Left lung (tissue), 14 donors: ENCODE measurements around the gene PPP1R9B. TPM values are rescaled to one million over a fixed set of nuclear protein-coding genes. Genes with fewer than 3 reads are reported as not detected.

Source experiments
- ATAC-seq: fragments of 200-7000 bp; cut with Tn5 transposase; one replicate; pipeline ENCODE4 v1.9.1; 2020; ENCODE audit warnings: moderate library complexity
- DNase-seq, 4 donors: peaks; one replicate each; pipeline ENCODE4 v3.0.0-alpha.2; 2013 to 2020
- H3K27ac ChIP-seq, 2 donors: fragments of 200-600 bp; sonication (generic) in 1 of 2; one replicate each; pipeline versions ENCODE4 v1.5.0 to v1.8.0; 2020 to 2021
- H3K27me3 ChIP-seq, 2 donors: fragments of 200-600 bp; sonication (generic) in 1 of 2; one replicate each; pipeline versions ENCODE4 v1.5.0 to v1.8.0; 2020 to 2021
- H3K36me3 ChIP-seq, 2 donors: fragments of 200-600 bp; sonication (generic) in 1 of 2; one replicate each; pipeline versions ENCODE4 v1.5.0 to v1.8.0; 2020 to 2021
- H3K4me1 ChIP-seq, 2 donors: fragments of 200-600 bp; one replicate each; pipeline ENCODE4 v1.8.0; 2021
- H3K4me3 ChIP-seq, 2 donors: fragments of 200-600 bp; sonication (generic) in 1 of 2; one replicate each; pipeline versions ENCODE4 v1.5.0 to v1.8.0; 2020 to 2021; ENCODE audit warnings: mild to moderate bottlenecking in 1 of 2
- H3K9me3 ChIP-seq, 2 donors: fragments of 200-600 bp; sonication (generic) in 1 of 2; one replicate each; pipeline versions ENCODE4 v1.5.0 to v1.8.0; 2020 to 2021
- intact Hi-C, 2 donors: fragments of 100-400 bp; cut with DNase I; formaldehyde crosslinking; loops; one replicate each; pipeline versions ENCODE4 v1.11.2 to v1.14.2; 2022
- long read RNA-seq, 12 donors: library from polyadenylated mRNA in 2 of 12; unstranded in 2 of 12; transcript quantifications; one replicate each; pipeline ENCODE4 v2.0.0 and lab custom pipeline, GENCODE V29; 2019 to 2026
- polyA plus RNA-seq, 6 donors: library from polyadenylated mRNA; unstranded; fragments of 120-200 nt; gene quantifications; one replicate each; pipeline ENCODE4 v1.2.1, GENCODE V29; 2013; ENCODE audit not compliant: insufficient read length in 6 of 6
- total RNA-seq, 2 donors: library from RNA; stranded (reverse); fragmentation: NEBNext Ultra II Directional; extraction: Animal tissue kit (Norgen Biotek cat#: 25700); gene quantifications; one replicate each; pipeline ENCODE4 v1.2.1, GENCODE V29; 2021
- TF ChIP-seq, protein P1 (sequence below), 2 donors: fragments of 200-600 bp; sonication (generic) in 1 of 2; IDR thresholded peaks; one replicate each; pipeline versions ENCODE4 v1.5.0 to v1.8.0; 2021; ENCODE audit warnings: antibody characterized with exemption in 2 of 2
- donor health status: DM: no; HTN: yes; CAD: no.
- donor health status: DM: no; HTN: no; CAD: no.

Gene PPP1R9B, protein sequence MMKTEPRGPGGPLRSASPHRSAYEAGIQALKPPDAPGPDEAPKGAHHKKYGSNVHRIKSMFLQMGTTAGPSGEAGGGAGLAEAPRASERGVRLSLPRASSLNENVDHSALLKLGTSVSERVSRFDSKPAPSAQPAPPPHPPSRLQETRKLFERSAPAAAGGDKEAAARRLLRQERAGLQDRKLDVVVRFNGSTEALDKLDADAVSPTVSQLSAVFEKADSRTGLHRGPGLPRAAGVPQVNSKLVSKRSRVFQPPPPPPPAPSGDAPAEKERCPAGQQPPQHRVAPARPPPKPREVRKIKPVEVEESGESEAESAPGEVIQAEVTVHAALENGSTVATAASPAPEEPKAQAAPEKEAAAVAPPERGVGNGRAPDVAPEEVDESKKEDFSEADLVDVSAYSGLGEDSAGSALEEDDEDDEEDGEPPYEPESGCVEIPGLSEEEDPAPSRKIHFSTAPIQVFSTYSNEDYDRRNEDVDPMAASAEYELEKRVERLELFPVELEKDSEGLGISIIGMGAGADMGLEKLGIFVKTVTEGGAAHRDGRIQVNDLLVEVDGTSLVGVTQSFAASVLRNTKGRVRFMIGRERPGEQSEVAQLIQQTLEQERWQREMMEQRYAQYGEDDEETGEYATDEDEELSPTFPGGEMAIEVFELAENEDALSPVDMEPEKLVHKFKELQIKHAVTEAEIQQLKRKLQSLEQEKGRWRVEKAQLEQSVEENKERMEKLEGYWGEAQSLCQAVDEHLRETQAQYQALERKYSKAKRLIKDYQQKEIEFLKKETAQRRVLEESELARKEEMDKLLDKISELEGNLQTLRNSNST
- total RNA-seq (10 to 100 TPM; 67.4 to 86.6 TPM), polyA plus RNA-seq (10 to 100 TPM; 53.4 to 68.9 (median 61.5) TPM)
- long read RNA-seq, donor 1, full-length matches to known transcripts = 2 of 2 reads
- long read RNA-seq, donor 1, partial matches to known transcripts = 0 of 2 reads
- long read RNA-seq, donor 1, other reads (novel, unspliced or antisense) = 0 of 2 reads
- long read RNA-seq, donor 2, full-length matches to known transcripts = 2 of 2 reads
- long read RNA-seq, donor 2, partial matches to known transcripts = 0 of 2 reads
- long read RNA-seq, donor 2, other reads (novel, unspliced or antisense) = 0 of 2 reads
- long read RNA-seq, donor 3 = 0 reads
- long read RNA-seq, donor 4, partial matches to known transcripts = 0 of 2 reads
- long read RNA-seq, donor 4, other reads (novel, unspliced or antisense) = 2 of 2 reads
- long read RNA-seq, donor 5, full-length matches to known transcripts = 2 of 2 reads
- long read RNA-seq, donor 5, partial matches to known transcripts = 0 of 2 reads
- long read RNA-seq, donor 5, other reads (novel, unspliced or antisense) = 0 of 2 reads
- long read RNA-seq, donor 6, full-length matches to known transcripts = 4 of 4 reads
- long read RNA-seq, donor 6, partial matches to known transcripts = 0 of 4 reads
- long read RNA-seq, donor 6, other reads (novel, unspliced or antisense) = 0 of 4 reads
- long read RNA-seq, donor 7, full-length matches to known transcripts = 2 of 2 reads
- long read RNA-seq, donor 7, partial matches to known transcripts = 0 of 2 reads
- long read RNA-seq, donor 7, other reads (novel, unspliced or antisense) = 0 of 2 reads
- long read RNA-seq, donor 8, full-length matches to known transcripts = 1 of 1 reads
- long read RNA-seq, donor 8, partial matches to known transcripts = 0 of 1 reads
- long read RNA-seq, donor 8, other reads (novel, unspliced or antisense) = 0 of 1 reads
- long read RNA-seq, donor 9 = 0 reads
- long read RNA-seq, donor 10, partial matches to known transcripts = 0 of 1 reads
- long read RNA-seq, donor 10, other reads (novel, unspliced or antisense) = 1 of 1 reads
- long read RNA-seq, donor 11 = 0 reads
- long read RNA-seq, donor 12, full-length matches to known transcripts = 2 of 2 reads
- long read RNA-seq, donor 12, partial matches to known transcripts = 0 of 2 reads
- long read RNA-seq, donor 12, other reads (novel, unspliced or antisense) = 0 of 2 reads

GRCh38 chr17:50150354-50151040, at the start of gene PPP1R9B:
TSS of gene PPP1R9B (minus strand) at chr17:50150677. CDS start at chr17:50150513, 164 bp downstream.
- H3K27me3 ChIP-seq = no peaks in the 10 kb centered on the region
- intact Hi-C loops = no loop called here
- H3K4me3 ChIP-seq = peak within 1 kb of the TSS; percentile 98
- H3K9me3 ChIP-seq = no peaks in the 10 kb centered on the region
- no peak for ATAC-seq
- TF ChIP-seq, protein P1, sequence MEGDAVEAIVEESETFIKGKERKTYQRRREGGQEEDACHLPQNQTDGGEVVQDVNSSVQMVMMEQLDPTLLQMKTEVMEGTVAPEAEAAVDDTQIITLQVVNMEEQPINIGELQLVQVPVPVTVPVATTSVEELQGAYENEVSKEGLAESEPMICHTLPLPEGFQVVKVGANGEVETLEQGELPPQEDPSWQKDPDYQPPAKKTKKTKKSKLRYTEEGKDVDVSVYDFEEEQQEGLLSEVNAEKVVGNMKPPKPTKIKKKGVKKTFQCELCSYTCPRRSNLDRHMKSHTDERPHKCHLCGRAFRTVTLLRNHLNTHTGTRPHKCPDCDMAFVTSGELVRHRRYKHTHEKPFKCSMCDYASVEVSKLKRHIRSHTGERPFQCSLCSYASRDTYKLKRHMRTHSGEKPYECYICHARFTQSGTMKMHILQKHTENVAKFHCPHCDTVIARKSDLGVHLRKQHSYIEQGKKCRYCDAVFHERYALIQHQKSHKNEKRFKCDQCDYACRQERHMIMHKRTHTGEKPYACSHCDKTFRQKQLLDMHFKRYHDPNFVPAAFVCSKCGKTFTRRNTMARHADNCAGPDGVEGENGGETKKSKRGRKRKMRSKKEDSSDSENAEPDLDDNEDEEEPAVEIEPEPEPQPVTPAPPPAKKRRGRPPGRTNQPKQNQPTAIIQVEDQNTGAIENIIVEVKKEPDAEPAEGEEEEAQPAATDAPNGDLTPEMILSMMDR (IDR thresholded peaks at IDR 0.05) = no peak
- no peak for DNase-seq
- peak within 1 kb of the TSS; percentile 89 to 92 for H3K27ac ChIP-seq
- peaks cover 23 to 72% of the 10 kb centered on the region in 2 donors for H3K4me1 ChIP-seq
- H3K36me3 ChIP-seq = no peaks in the 10 kb centered on the region

DNA sequence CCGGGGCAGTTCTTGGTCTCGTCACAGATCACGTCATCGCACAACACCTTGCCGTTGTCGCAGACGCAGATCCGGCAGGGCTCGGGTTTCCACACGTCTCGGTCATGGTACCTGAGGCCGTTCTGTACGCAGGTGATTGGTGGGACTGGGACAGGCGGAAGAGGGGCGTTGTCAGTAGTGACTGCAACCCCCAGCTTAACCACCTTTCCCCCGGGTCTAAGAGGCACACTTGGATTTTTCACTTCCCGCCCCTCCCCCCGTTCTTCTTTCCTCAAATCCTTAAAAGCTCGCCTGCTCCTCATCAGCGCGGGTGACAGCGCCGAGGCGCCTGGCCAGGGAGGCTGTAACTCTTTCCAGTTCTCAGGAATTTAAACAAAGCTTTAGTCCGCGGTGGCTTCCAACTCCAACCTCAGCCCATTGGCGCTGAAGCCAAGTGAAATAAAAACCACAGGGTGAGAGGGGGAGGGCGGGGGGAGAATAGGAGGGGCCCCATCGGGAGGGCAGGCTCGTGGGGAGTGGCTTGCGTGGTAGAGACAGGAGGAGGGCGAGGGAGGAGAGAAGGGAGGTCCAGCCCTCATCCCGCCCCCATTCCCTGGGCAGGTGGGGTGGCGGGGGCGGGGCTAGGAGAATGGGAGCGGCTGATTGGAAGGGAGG, 49.5 kb upstream of the PPP1R9B start:
- Histone ChIP-seq H3K4me1 (peaks cover 0 to 29% of the 10 kb centered on the region in 2 donors), H3K4me3 (peak overlapping the region; percentile 43 to 49), H3K27ac (peak overlapping the region; percentile 65 to 88), H3K27me3 (peaks cover 7 to 56% of the 10 kb centered on the region in 2 donors), H3K36me3 (peaks cover 0 to 16% of the 10 kb centered on the region in 2 donors), H3K9me3 (no peaks in the 10 kb centered on the region)
- TF ChIP-seq, protein P1 (IDR thresholded peaks at IDR 0.05) = no peak
- ATAC-seq (peak; percentile 89), DNase-seq (peak; percentile 89 to 98 (median 94))
- intact Hi-C loops = loop anchor here (5.0 kb wide), 1 partner anchor 77 kb away; no protein-coding TSS in a partner anchor

DNA sequence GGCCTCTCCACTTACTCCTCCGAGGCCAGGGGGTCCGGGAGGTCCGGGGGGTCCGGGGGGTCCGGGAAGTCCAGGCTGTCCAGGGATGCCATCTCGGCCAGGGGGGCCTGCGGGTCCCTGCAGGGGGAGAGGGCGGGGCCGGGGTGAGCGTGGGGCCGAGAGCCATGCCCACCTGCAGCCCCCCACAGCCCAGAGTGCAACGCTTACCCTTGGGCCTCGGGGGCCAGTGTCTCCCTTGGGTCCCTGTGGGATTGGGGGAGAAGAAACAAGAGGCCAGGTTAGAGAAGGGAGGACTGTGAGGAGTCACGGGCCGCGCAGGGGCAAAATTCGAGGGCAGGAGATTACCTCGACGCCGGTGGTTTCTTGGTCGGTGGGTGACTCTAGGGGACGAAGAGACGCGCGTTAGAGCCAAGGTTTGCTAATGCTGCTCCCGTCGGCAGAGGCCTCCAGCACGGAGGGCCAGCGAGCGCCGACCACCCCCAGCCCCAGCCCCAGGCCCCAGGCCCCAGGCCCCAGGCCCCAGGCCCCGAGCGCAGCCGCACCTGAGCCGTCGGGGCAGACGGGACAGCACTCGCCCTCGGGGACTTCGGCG, 48.8 kb upstream of the PPP1R9B start:
- Histone ChIP-seq H3K9me3 (no peaks in the 10 kb centered on the region), H3K36me3 (peaks cover 0 to 18% of the 10 kb centered on the region in 2 donors), H3K27ac (peak overlapping the region; percentile 20 to 88), H3K4me1 (peaks cover 0 to 29% of the 10 kb centered on the region in 2 donors), H3K27me3 (peaks cover 7 to 53% of the 10 kb centered on the region in 2 donors), H3K4me3 (peak overlapping the region; percentile 43 to 49)
- TF ChIP-seq, protein P1 (IDR thresholded peaks at IDR 0.05) = no peak
- DNase-seq (no peak), ATAC-seq (no peak)
- intact Hi-C loops = no loop called here
